Esophagus squamous epithelium (tissue), 4 donors: ENCODE results near the gene DOCK8.

Experiments used
- POLR2A ChIP-seq, 4 donors: fragments of 450-650 bp; IDR thresholded peaks; one replicate each; pipeline ENCODE4 v1.6.1; 2017; ENCODE audit warnings: antibody characterized with exemption in 4 of 4, mild to moderate bottlenecking in 4 of 4, moderate library complexity in 3 of 4
- TF ChIP-seq, protein P1 (sequence below), 6 experiments: fragments of 450-650 bp in 4 of 6; fragments of 200-600 bp in 2 of 6; sonication (generic) in 2 of 6; IDR thresholded peaks; one replicate each; pipeline ENCODE4 v1.5.1; 2016 to 2019; ENCODE audit warnings: antibody characterized with exemption in 6 of 6, mild to moderate bottlenecking in 4 of 6, moderate library complexity in 4 of 6

DNA sequence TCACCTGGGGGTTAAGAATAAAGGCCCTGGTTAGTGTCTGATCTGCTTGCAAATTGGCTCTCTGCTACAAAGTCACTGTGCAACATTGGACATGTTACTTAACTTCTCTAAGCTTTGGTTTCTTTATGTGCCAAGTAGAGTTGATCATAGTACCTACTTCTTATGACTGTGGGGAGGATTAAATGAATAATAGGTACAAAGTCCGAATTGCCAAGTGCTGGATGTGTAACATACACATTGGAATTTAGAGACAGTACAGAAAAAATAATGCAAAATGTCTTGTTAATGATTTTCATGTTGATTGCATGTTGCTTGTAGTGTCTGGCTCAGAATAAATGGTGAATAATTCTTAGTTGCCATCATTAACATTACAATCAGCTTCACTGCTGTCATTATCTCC lies 2.2 kb downstream of the DOCK8 start:
- TF ChIP-seq, protein P1, sequence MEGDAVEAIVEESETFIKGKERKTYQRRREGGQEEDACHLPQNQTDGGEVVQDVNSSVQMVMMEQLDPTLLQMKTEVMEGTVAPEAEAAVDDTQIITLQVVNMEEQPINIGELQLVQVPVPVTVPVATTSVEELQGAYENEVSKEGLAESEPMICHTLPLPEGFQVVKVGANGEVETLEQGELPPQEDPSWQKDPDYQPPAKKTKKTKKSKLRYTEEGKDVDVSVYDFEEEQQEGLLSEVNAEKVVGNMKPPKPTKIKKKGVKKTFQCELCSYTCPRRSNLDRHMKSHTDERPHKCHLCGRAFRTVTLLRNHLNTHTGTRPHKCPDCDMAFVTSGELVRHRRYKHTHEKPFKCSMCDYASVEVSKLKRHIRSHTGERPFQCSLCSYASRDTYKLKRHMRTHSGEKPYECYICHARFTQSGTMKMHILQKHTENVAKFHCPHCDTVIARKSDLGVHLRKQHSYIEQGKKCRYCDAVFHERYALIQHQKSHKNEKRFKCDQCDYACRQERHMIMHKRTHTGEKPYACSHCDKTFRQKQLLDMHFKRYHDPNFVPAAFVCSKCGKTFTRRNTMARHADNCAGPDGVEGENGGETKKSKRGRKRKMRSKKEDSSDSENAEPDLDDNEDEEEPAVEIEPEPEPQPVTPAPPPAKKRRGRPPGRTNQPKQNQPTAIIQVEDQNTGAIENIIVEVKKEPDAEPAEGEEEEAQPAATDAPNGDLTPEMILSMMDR (IDR thresholded peaks at IDR 0.05) = no peak
- no peak for TF ChIP-seq POLR2A (IDR thresholded peaks at IDR 0.05)
